HAP-1 (cell line): ENCODE data around the gene CRTAP.
"Not testable (repeated sequence)": the region's sequence is repeated elsewhere in the genome, so short reads cannot be mapped to it uniquely, and the experiment has no call there.

Source experiments
- DNase-seq, 2 experiments: peaks; one replicate each; pipeline ENCODE4 v3.0.0-alpha.2; 2016 to 2020; ENCODE audit warnings: low spot score in 2 of 2
- H3K27me3 ChIP-seq: fragments of 250-450 bp; sonication (Bioruptor Pico); 2 replicates; pipeline ENCODE4 v1.5.1; 2020; ENCODE audit warnings: low read depth, mild to moderate bottlenecking, moderate library complexity
- H3K36me3 ChIP-seq: fragments of 250-450 bp; sonication (Bioruptor Pico); replicated peaks from 2 replicates; pipeline ENCODE4 v1.5.1; 2020; ENCODE audit warnings: mild to moderate bottlenecking
- H3K4me1 ChIP-seq: fragments of 250-450 bp; sonication (Bioruptor Pico); 2 replicates; pipeline ENCODE4 v1.5.1; 2020; ENCODE audit warnings: mild to moderate bottlenecking
- H3K4me3 ChIP-seq: fragments of 250-450 bp; sonication (Bioruptor Pico); 2 replicates; pipeline ENCODE4 v1.5.1; 2020; ENCODE audit warnings: mild to moderate bottlenecking, moderate library complexity
- H3K9me3 ChIP-seq: fragments of 250-450 bp; sonication (Bioruptor Pico); 2 replicates; pipeline ENCODE4 v1.5.1; 2020; ENCODE audit warnings: mild to moderate bottlenecking, moderate library complexity
- in situ Hi-C: fragments of 300-500 bp; cut with MboI; formaldehyde crosslinking; loops from 3 replicates; pipeline ENCODE4 v1.14.3; 2020; ENCODE audit warnings: low sequenced_read_pairs, inconsistent platforms, mixed read lengths

The CRTAP gene

GRCh38 chr3:33153782-33154181, 40.0 kb downstream of the CRTAP start:
- in situ Hi-C loops = no loop called here
- Histone ChIP-seq H3K4me1 (no peaks in the 10 kb centered on the region), H3K36me3 (no peaks in the 10 kb centered on the region), H3K9me3 (0 out of 2 replicates have a peak, but pooled peaks cover 2% of the 10 kb centered on the region), H3K27me3 (no peaks in the 10 kb centered on the region), H3K4me3 (no peak overlapping the region)
- DNase-seq = no peak

- in situ Hi-C loops = no loop called here
These were observed 41.5 kb downstream of the CRTAP start for GRCh38 chr3:33155301-33155700.

DNA sequence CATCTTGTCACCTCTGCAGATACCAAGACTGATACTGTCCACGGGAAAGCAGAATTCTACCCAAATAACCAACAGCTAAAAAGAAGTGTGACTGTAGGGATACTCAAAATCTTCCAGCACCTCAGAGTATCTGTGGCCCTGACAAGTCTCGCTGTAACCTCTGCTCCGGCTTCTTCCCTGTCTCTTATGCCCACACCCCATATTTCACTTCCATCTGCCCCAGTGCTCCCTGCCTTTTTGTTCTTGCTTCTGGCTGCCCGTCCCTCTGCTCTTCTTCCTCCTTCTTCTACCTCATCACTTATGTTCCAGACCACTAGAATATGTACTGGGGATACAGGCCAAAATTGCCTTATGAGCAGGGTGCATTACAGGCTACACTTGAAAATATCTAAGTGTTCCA, 45.4 kb downstream of the CRTAP start:
- H3K36me3 ChIP-seq = no peaks in the 10 kb centered on the region
- in situ Hi-C loops = no loop called here
- H3K9me3 ChIP-seq = 0 out of 2 replicates have a peak, but pooled peaks cover 2% of the 10 kb centered on the region
- H3K27me3 ChIP-seq = no peaks in the 10 kb centered on the region
- no peak for DNase-seq
- H3K4me1 ChIP-seq = peaks cover 4% of the 10 kb centered on the region
- no peak overlapping the region for H3K4me3 ChIP-seq

More at GRCh38 chr3:33155301-33155700, 41.5 kb downstream of the CRTAP start:
- Histone ChIP-seq H3K9me3 (0 out of 2 replicates have a peak, but pooled peaks cover 2% of the 10 kb centered on the region), H3K4me3 (no peak overlapping the region), H3K4me1 (no peaks in the 10 kb centered on the region), H3K27me3 (no peaks in the 10 kb centered on the region), H3K36me3 (no peaks in the 10 kb centered on the region)
- DNase-seq = no peak

DNA sequence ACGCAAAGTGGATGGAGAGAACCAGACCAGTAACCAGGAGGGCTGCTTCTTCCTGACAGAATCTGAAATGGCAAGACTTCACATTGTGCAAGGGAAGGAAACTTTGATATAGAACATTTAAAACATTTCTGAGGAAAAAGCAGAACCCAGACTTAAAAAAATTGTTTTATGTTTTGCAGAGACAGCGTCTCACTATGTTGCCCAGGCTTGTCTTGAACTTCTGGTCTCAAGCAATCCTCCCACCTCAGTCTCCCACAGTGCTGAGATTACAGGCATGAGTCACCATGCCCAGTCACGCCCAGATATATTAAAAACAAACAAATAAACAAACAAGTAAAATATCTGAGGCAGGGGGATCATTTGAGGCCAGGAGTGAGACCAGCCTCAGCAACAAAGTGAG, 46.2 kb downstream of the CRTAP start:
- DNase-seq = no peak
- no peak overlapping the region for H3K4me3 ChIP-seq
- H3K36me3 ChIP-seq = no peaks in the 10 kb centered on the region
- H3K27me3 ChIP-seq = no peaks in the 10 kb centered on the region
- in situ Hi-C loops = no loop called here
- peaks cover 4% of the 10 kb centered on the region for H3K4me1 ChIP-seq
- H3K9me3 ChIP-seq = no peaks in the 10 kb centered on the region

DNA sequence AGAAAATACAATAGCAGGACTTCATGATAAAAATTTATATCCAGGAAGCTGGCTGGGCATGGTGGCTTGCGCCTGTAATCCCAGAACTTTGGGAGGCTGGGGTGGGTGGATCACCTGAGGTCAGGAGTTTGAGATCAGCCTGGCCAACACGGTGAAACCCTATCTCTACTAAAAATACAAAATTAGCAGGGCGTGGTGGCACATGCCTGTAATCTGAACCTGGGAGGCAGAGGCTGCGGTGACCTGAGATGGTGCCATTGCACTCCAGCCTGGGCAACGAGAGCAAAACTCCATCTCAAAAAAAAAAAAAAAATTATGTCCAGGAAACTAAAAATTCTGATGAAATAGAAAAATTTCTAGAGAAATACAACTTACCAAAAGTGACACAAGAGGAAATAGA, 48.8 kb downstream of the CRTAP start:
- H3K4me3 ChIP-seq, H3K36me3 ChIP-seq, H3K9me3 ChIP-seq, H3K4me1 ChIP-seq, in situ Hi-C loops, H3K27me3 ChIP-seq, DNase-seq: not testable (repeated sequence)

GRCh38 chr3:33165372-33165771, 51.6 kb downstream of the CRTAP start:
- H3K4me3 ChIP-seq = no peak overlapping the region
- in situ Hi-C loops = no loop called here
- peaks cover 4% of the 10 kb centered on the region for H3K4me1 ChIP-seq
- no peaks in the 10 kb centered on the region for H3K27me3 ChIP-seq
- H3K36me3 ChIP-seq = no peaks in the 10 kb centered on the region
- no peak for DNase-seq
- no peaks in the 10 kb centered on the region for H3K9me3 ChIP-seq

DNA sequence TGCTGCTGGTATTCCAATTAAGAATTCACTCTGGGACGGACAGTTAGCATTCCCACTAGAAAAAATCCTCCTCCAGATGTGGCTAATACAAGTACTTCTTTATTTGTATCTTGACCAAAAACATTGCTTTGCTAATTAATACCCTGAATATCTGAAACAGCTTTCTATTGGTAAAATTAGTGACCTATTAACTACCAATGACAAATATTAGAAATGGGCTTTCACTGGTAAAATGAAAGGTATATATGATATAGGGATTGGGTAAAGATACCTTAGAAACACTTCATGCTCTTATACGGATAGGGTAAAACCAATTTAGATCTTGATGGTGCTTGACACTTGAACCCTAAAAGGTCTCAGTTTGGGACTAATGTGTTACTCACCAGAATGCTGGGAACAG, 52.3 kb downstream of the CRTAP start:
- in situ Hi-C loops = no loop called here
- Histone ChIP-seq H3K4me1 (no peaks in the 10 kb centered on the region), H3K36me3 (no peaks in the 10 kb centered on the region), H3K9me3 (no peaks in the 10 kb centered on the region), H3K4me3 (no peak overlapping the region), H3K27me3 (no peaks in the 10 kb centered on the region)
- DNase-seq = no peak

GRCh38 chr3:33167284-33167683, 53.5 kb downstream of the CRTAP start:
- in situ Hi-C loops = no loop called here
- H3K27me3 ChIP-seq = no peaks in the 10 kb centered on the region
- no peak for DNase-seq
- no peaks in the 10 kb centered on the region for H3K9me3 ChIP-seq
- H3K4me3 ChIP-seq = no peak overlapping the region
- H3K4me1 ChIP-seq = no peaks in the 10 kb centered on the region
- no peaks in the 10 kb centered on the region for H3K36me3 ChIP-seq

- H3K36me3 ChIP-seq = no peaks in the 10 kb centered on the region
- no peaks in the 10 kb centered on the region for H3K27me3 ChIP-seq
- H3K4me3 ChIP-seq = no peak overlapping the region
- DNase-seq = no peak
- in situ Hi-C loops = no loop called here
- no peaks in the 10 kb centered on the region for H3K4me1 ChIP-seq
- no peaks in the 10 kb centered on the region for H3K9me3 ChIP-seq
These were observed 54.0 kb downstream of the CRTAP start for GRCh38 chr3:33167716-33168336.

- no peak overlapping the region for H3K4me3 ChIP-seq
- in situ Hi-C loops = no loop called here
These were observed 56.7 kb downstream of the CRTAP start for GRCh38 chr3:33170531-33170930.

GRCh38 chr3:33171580-33171979, 57.8 kb downstream of the CRTAP start:
- no peaks in the 10 kb centered on the region for H3K4me1 ChIP-seq
- no peaks in the 10 kb centered on the region for H3K9me3 ChIP-seq
- no peak overlapping the region for H3K4me3 ChIP-seq
- H3K27me3 ChIP-seq = no peaks in the 10 kb centered on the region
- H3K36me3 ChIP-seq = no peaks in the 10 kb centered on the region
- in situ Hi-C loops = no loop called here
- DNase-seq = no peak

More at GRCh38 chr3:33170531-33170930, 56.7 kb downstream of the CRTAP start:
- Histone ChIP-seq H3K36me3 (no peaks in the 10 kb centered on the region), H3K9me3 (no peaks in the 10 kb centered on the region), H3K27me3 (no peaks in the 10 kb centered on the region), H3K4me1 (no peaks in the 10 kb centered on the region)
- DNase-seq = no peak

DNA sequence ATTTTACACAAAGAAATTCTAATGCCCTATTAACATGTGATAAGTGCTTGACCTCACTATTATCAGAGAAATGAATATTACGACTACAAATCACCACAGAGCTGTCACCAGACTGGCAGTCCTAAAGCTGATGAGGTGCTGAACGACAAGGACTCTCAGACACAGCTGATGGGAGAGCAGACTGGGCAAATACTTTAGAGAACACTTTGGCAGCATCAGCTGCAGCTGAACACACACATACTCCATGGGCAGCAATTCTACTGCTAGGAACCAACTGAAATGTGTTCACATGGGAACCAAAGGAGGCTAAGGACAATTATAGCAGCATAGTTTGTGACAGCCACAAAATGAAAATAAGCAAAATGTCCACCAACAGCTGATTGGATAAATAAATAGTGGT, 59.3 kb downstream of the CRTAP start:
- Histone ChIP-seq H3K4me1 (no peaks in the 10 kb centered on the region), H3K4me3 (no peak overlapping the region), H3K27me3 (no peaks in the 10 kb centered on the region), H3K36me3 (no peaks in the 10 kb centered on the region), H3K9me3 (no peaks in the 10 kb centered on the region)
- no peak for DNase-seq
- in situ Hi-C loops = no loop called here

DNA sequence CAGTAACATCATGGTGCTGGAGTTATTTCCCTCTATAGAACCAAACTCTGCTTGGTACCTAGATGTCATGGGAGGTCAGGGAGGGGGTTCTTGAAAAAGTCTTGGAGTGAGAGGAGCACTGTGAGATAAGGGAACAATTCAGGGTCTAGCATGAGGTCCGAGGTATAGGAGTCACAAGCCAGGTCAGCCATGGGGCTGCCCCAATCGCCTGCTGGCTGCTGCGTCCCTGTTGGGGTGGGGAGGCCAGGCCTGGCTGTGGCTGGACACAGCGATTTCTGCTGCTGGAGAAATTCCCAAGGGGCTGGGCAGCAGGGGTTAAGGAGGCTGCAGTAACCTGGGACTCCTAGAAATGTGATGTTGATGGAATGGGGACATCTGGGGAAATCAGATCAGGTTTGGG, 59.9 kb downstream of the CRTAP start:
- in situ Hi-C loops = no loop called here
- no peaks in the 10 kb centered on the region for H3K4me1 ChIP-seq
- DNase-seq = no peak

DNA sequence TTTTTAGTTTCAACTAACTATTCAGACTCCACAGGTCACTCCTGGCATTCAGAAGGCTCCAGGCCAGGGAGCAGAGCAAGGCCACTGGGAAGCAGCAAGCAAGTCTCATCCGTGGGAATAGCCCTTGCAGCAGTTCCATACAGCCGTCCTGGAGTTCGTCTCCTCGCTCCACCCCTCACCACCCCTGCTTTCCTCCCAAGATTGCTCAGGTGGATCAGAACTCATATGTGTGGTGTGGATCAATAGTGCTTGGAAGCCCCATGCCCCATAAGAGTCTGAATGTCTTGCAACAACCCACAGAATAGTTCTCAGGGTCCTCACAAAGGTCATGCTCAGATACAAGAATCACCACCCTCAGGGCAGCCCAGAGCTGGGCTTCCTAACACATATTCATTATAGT, 60.3 kb downstream of the CRTAP start:
- Histone ChIP-seq H3K4me3 (no peak overlapping the region), H3K27me3 (no peaks in the 10 kb centered on the region), H3K36me3 (no peaks in the 10 kb centered on the region), H3K9me3 (no peaks in the 10 kb centered on the region), H3K4me1 (no peaks in the 10 kb centered on the region)
- DNase-seq = no peak
- in situ Hi-C loops = no loop called here

More for the DNA sequence above, 59.9 kb downstream of the CRTAP start:
- no peaks in the 10 kb centered on the region for H3K9me3 ChIP-seq
- H3K4me3 ChIP-seq = no peak overlapping the region
- no peaks in the 10 kb centered on the region for H3K27me3 ChIP-seq
- no peaks in the 10 kb centered on the region for H3K36me3 ChIP-seq
